Ovary (tissue), 3 donors: ENCODE measurements around the gene SAE1.

Source experiments
- EP300 ChIP-seq: sonication (generic); formaldehyde crosslinking; IDR thresholded peaks from one replicate; pipeline ENCODE4 v1.6.1; 2017; ENCODE audit warnings: antibody characterized with exemption
- POLR2A ChIP-seq: fragments of 450-650 bp; IDR thresholded peaks from one replicate; pipeline ENCODE4 v1.6.1; 2017; ENCODE audit warnings: antibody characterized with exemption, mild to moderate bottlenecking, moderate library complexity
- TF ChIP-seq, protein P1 (sequence below), 3 donors: fragments of 450-650 bp in 2 of 3; fragments of 200-600 bp in 1 of 3; IDR thresholded peaks; one replicate each; pipeline versions ENCODE4 v1.5.1 to v1.8.0; 2016 to 2022; ENCODE audit warnings: antibody characterized with exemption in 3 of 3, mild to moderate bottlenecking in 1 of 3
- donor health status: DM: no; HTN: no; CAD: no.

DNA sequence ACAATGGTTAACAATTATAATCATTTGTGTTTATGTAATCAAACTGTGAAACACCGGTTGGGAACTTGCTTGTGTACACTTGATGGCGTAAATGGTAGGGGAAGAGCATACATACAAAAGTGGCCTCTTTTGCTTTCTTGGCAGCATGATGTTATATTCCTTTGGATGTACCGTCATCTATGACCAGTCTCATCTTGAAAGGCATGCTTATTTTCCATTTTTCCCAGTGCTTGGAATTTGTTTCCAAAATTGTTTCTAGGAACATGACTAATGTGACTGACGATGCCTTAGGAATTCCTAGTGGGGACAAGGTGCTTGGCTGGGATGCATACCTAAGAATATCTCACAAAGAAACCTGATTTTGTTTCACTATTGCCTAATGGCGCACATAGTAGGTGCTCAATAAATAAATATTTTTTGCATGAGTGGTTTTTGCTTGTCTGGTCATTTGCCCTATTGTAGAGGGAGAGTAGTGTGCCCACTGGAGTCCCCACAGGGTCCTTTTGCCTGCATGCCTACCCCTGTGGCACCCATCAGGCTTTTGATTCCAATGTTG is 45.5 kb downstream of the SAE1 start:
- TF ChIP-seq POLR2A (no peak), EP300 (no peak)
- TF ChIP-seq, protein P1, sequence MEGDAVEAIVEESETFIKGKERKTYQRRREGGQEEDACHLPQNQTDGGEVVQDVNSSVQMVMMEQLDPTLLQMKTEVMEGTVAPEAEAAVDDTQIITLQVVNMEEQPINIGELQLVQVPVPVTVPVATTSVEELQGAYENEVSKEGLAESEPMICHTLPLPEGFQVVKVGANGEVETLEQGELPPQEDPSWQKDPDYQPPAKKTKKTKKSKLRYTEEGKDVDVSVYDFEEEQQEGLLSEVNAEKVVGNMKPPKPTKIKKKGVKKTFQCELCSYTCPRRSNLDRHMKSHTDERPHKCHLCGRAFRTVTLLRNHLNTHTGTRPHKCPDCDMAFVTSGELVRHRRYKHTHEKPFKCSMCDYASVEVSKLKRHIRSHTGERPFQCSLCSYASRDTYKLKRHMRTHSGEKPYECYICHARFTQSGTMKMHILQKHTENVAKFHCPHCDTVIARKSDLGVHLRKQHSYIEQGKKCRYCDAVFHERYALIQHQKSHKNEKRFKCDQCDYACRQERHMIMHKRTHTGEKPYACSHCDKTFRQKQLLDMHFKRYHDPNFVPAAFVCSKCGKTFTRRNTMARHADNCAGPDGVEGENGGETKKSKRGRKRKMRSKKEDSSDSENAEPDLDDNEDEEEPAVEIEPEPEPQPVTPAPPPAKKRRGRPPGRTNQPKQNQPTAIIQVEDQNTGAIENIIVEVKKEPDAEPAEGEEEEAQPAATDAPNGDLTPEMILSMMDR (IDR thresholded peaks at IDR 0.05), result no peak
